DND-41 (cell line): ENCODE results near the gene CENPP.

ENCODE experiments used
- CTCF ChIP-seq: IDR thresholded peaks from 2 replicates; pipeline ENCODE4 v1.5.1; 2012; ENCODE audit warnings: borderline replicate concordance, low read length, moderate library complexity, mild to moderate bottlenecking; ENCODE audit not compliant: poor library complexity, severe bottlenecking; ENCODE audit errors: extremely low read depth
- EZH2 ChIP-seq: IDR thresholded peaks from 3 replicates; pipeline ENCODE4 v1.6.1; 2012; ENCODE audit warnings: borderline replicate concordance, low read depth, mild to moderate bottlenecking, moderate library complexity, low read length, inconsistent platforms; ENCODE audit not compliant: severe bottlenecking

- TF ChIP-seq CTCF: no peak
- no peak for TF ChIP-seq EZH2
These were observed 340.1 kb downstream of the CENPP start for GRCh38 chr9:92665836-92666235.
